Measurements from ENCODE around the gene NXPH4.

NXPH4 gene

DNA sequence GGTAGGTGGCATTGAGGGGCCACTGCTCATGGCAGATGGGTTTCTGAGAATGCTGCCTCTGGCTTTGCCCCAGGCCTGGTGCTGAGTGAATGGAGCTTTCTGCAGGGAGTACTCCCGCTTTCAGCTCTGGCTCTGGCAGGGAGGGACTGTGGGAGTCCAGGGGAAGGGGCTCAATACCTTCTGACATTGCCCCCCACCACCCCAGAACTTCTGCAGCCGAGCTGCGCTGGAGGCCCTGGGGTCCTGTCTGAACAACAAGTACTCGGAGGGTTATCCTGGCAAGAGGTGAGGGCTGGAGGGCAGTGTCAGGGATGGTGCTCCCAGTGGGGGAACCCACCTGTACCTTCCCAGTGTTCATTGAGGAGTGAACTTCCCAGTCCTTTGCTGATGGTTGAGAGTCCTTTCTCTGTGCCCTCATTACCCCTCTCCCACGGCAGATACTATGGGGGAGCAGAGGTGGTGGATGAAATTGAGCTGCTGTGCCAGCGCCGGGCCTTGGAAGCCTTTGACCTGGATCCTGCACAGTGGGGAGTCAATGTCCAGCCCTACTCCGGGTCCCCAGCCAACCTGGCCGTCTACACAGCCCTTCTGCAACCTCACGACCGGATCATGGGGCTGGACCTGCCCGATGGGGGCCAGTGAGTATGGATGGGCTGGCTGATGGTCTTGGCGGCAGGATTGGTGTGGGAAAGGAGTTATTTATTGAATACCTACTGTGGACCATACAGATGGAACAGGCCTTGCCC, 14.9 kb downstream of the NXPH4 start:
- DNase-seq (ENCODE audit: low read depth, low spot score) = no peak

DNA sequence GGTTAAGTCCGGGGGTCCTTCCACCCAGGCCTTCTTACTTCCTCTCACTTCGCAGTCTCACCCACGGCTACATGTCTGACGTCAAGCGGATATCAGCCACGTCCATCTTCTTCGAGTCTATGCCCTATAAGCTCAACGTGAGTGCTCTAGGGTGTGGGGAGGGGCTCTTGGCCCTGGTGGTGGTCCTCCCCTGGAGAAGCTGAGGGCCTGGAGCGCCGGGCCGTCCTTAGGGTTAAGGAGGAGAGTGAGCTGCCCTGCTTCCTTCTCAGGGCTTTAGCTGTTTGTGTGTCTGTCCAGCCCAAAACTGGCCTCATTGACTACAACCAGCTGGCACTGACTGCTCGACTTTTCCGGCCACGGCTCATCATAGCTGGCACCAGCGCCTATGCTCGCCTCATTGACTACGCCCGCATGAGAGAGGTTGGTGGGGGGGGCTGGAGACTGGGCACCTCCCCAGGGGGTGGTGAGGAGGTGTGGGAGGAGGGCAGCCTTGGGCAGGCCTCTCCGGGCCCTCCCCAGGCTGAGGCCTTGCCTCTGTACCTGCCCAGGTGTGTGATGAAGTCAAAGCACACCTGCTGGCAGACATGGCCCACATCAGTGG, 15.7 kb downstream of the NXPH4 start:
- DNase-seq (ENCODE audit: low read depth, low spot score) = no peak

DNA sequence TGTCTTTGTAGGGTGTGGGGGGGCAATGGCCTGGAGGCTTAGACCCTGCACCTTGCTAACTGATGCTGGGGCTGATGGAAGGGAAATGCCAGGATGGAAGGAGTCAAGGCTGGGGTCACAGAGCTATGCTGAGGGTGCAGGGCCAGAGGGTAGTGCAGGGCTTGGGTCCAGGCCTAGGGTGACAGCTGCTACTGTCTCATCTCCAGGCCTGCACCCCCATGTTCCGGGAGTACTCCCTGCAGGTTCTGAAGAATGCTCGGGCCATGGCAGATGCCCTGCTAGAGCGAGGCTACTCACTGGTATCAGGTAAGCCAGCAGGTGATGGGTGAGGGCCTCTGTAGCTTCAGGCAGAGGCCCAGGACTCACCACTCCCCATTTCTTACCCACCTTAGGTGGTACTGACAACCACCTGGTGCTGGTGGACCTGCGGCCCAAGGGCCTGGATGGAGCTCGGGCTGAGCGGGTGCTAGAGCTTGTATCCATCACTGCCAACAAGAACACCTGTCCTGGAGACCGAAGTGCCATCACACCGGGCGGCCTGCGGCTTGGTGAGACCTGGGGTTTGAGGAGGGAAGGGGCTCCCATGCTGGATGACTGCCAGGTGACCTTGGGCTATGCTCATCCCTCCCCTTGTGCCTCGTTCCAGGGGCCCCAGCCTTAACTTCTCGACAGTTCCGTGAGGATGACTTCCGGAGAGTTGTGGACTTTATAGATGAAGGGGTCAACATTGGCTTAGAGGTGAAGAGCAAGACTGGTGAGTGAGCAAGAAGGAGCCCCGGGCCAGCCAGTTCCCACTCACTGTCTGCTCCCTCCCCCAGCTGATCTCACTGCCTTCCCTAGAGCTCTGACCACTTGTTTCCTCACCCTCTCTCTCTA, 17.0 kb downstream of the NXPH4 start:
- no peak for DNase-seq (ENCODE audit: low read depth, low spot score)

DNA sequence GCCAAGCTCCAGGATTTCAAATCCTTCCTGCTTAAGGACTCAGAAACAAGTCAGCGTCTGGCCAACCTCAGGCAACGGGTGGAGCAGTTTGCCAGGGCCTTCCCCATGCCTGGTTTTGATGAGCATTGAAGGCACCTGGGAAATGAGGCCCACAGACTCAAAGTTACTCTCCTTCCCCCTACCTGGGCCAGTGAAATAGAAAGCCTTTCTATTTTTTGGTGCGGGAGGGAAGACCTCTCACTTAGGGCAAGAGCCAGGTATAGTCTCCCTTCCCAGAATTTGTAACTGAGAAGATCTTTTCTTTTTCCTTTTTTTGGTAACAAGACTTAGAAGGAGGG, 17.6 kb downstream of the NXPH4 start:
- DNase-seq (ENCODE audit: low read depth, low spot score) = no peak

DNA sequence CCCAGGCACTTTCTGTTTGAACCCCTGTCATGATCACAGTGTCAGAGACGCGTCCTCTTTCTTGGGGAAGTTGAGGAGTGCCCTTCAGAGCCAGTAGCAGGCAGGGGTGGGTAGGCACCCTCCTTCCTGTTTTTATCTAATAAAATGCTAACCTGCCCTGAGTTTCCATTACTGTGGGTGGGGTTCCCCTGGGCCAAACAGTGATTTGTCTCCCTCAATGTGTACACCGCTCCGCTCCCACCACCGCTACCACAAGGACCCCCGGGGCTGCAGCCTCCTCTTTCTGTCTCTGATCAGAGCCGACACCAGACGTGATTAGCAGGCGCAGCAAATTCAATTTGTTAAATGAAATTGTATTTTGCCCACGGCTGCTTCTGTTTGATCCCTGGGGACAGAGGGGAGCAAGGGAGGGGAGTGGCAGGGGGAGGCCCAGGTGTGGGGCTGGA, 18.0 kb downstream of the NXPH4 start:
- DNase-seq (ENCODE audit: low read depth, low spot score) = no peak

DNA sequence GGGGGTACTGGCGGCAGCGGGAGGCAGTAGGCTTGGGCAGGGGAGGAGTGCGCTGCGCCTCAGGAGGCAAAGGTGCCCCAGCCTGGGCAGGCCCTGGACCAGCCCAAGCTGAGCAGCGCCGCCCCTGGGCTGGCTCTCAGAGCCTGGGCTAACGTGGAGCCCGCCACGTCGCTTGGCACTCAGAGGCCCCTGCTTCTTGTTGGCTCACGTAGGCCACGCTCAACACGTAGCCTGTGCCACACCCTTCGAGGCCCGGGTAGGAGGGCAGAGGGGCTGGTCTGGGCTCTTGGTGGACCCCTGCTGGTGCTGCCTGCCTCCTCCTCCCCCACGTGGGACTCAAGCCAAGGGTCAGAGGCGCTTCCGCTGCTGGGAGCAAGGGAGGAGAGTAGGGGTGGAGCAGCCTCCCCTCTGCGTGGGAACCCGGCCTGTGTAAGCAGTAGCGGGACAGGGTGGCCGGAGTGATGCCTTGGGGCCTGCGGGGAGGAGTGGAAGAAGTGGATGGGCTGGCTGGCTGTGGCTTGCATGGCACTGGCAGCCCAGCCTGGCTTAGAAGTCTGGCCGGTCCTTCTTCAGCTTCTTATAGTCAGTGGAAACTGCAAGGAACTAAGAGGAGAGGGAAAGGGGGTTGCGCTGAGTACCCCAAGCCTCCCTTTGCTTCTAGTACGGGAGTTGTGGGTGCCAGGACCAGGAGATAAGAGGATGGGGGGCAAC, 18.6 kb downstream of the NXPH4 start:
- DNase-seq (ENCODE audit: low read depth, low spot score) = no peak

DNA sequence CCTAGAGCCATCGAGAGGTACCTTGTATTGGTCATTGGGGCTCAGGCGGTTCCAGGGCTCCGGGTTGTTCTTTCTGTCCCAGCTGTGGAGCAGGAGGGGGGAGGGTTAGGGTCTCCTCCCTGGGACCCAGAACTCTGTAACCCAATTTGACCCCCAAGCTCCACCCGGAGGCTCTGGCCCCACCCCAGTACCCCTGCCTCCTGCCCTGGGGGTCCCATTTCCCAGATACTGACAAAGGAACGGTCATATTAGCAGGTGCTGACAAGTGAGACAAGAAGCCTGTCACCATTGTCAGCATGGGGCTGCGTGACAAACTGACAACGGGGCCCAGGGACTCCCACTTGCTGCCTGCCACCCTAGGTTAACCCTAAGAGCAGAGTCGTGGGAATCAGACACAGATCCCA, 19.1 kb downstream of the NXPH4 start:
- DNase-seq (ENCODE audit: low read depth, low spot score) = no peak

DNA sequence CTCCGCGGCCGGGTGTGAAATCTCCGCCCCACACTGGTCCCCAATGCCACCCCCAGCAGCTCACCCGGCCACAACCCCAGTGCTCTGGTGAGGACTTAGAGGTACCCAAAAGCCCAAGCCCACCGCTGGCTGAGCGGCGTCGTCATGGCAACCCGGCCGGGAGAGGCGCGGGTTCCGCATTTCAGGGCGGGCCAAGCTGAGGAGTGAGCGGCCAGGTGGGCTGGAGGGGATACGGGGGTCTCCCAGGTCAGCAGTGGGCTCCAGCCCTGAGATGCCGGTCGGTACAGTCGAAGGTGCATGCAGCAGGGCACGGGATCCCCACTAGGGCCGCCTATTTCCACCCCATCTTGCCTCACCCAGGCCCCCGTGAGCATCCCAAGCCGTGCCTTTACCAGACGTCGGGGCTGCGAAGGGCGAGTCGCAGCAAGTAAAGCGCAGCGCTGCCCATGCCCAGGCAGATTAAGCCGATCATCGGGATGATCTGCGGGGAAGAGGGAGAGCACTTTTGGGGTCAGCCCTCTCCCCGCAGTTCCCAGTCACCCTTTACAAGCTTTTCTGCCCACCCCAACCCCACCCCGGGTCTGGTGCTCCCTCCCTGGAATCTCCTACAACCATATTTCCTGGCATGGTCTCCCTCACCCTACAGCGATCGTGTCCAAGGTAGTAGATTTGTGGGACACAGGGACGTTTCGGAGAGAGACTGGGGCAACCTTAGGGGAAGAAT, 19.8 kb downstream of the NXPH4 start:
- DNase-seq (ENCODE audit: low read depth, low spot score) = no peak

DNA sequence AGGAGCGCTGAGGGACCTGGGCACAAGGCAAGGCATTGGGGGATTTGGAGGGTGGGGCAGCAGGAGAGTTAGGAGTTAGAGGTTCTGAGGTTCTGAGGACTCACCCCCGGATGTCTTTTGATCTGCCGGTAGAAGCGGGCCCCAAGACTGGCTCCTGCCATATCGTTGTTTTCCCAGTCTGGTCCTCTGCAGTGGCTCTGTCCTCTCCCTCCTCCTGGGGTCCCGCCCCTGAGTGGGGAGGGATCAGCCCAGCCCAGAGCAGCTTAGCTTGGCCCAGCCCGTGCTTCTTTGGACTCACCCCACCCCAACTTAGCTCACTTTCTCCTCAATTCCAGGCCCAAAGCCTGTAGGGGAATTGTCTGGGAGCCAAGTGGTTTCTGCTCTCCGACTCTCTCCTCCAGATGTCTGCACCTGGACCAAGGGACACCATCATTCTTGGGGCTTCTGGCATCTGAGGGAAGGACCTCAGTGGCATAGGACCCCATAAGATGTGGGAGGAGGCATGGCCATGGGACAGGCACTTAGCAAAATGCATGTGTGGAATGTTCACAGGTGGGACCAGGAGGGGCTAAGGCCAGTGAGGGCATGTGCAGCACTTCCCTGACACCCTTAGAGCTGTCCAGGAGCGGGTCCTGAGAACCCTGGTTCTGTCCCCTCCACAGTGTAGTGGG, 20.5 kb downstream of the NXPH4 start:
- no peak for DNase-seq (ENCODE audit: low read depth, low spot score)

DNA sequence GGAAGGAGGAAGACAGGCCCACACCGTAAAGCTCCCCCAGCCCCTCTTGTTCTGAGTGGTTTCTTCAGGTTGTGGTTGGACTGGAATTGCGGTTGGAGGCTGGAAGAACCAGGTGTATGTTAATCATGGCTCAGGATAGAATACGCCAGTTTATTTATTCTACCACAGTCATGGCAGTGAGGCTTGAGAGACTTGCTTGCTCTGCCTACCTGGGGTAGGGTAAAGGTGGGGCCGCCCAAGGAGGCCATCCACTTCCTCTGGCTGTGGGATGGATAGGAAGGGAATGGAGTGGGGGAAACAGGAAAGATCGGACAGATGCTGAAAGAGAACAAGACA, 21.0 kb downstream of the NXPH4 start:
- no peak for DNase-seq (ENCODE audit: low read depth, low spot score)

DNA sequence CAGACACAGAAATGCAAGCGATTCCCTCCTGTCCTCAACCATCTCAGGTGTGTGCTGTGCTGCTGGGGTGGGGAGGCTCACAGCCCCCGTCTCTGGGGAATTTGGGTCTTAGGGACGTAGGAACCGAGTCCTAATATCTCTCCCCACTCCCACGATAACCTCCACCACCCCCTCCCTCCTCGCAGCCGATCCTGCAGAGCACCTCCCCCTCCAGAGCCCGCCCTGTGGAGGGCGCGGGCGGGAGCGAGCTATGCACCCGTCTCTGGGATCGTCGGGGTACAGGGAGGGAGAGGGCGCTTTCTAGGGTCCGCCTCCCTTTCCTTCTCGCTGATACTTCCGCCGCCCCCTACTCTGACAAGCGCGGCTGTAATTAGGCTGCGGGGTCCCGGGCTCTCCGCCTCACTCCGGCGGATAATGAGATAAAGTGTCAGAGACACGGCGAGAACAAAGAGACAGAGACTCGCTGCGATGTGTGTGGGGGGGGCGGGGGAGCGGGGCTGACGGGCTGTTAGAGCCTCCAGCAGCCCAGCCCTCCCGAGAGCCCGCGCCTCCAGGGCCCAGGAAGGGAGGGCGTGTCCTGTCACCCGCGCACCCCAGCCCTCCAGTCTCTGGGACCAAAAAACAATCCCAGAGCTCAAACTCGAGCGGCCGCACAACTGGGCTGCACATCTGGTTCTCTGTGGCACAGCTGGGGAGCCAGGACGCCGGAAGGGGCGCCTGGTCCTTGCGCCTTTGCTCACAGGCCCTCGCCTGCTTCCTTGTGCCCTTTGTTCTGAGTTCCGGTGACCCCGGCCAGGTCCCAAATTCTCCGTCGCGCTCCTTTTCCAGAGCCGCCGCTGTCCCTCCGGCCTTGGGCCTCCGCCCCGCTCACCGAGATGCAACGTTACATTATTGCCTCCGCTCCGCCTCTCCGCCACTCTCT, 21.6 kb downstream of the NXPH4 start:
- no peak for DNase-seq (ENCODE audit: low read depth, low spot score)

DNA sequence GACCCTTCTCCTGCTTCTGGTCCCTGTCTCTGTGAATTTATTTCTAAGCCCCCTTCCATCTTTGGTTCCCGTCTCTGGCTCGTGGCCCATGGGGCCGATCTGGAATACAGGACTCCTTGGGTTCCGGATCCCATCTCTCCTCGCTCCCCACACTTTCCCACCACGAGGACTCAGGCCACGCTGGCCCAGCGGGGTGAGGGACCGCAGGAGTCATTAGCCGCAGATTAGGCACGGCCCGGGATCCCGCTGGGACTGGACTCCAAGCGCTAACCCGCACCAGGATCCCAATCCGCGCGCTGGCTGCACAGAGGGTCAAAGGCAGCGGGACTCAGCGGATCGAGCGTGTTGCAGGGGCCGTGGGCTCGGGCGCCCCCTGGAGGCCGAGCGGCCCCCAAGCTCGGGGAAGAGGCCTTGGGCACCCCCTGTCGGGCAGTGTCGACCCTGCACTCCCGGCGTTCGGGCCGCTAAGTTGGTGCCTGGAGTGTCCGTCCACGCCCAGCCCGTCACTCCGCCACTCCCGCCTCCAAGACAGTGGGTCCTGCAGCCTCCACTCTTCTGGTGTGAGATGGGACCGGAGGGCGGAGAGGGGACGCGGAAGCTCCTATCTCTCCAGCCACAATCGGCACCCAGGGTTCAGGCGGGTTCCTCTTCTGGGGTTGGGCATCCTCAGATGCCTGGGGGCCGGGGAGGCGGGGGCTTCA, 22.4 kb downstream of the NXPH4 start:
- DNase-seq (ENCODE audit: low read depth, low spot score) = no peak

DNA sequence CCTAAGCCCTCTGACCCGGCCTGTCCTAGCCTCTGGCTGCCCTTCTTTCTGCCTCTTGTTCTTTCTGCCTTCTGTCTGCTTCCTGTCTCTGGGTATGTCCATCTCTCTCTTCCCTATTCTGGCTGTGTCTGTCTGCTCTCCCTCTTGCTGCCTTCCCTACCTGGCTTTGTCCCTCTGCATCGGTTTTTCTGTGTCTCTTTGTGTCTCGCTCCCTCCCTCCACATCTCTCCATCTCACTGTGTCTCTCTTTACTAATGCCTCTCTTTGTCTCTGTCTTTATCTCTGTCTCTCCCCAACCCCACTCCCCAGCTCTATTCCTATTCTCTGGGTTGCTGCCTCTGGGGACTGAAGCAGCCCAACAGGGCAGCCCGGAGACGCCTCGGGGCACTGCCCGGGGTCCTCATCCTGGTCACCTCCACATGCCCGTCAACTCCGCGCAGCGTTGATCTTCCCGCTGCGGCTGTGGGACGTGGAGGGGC, 23.0 kb downstream of the NXPH4 start:
- no peak for DNase-seq (ENCODE audit: low read depth, low spot score)

DNA sequence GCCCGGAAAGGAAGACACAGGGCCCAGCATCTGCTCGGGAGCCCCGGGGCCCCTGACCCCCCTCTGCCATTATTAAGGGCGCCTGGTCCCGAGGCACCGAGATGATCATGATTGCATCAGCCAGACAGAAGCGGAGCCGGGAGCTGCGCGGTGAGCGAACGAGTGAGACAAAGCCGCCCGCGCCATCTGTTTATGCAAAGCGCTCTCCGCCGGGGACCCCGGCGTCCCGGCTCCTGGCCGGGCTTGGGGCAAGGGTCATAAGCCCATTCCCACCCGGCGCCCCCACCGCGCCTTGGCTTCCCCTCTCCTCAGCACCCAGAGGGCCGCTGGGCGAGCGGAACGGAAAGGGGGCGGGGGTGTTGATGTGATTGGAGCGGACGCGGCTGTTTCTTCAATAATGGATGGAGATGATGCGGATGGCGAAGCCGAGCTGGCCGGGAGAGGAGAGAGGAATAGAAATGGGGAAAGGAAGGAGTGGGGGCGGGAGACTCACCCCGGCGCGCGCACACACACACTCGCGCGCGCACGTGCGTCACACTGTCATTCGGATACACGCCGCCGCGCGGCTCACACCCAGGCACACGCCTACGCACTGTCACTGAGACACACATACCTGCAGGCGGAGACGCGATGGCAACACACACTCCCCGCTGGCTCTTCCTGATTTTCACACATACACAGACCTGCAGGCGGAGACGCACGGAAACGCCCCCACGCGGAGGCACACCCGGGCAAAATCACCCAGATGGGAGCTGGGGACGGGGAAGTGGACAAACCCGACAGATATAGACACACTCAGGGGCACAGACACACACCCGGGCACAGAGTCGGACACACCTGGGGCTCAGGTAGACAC, 23.7 kb downstream of the NXPH4 start:
- DNase-seq (ENCODE audit: low read depth, low spot score) = no peak

DNA sequence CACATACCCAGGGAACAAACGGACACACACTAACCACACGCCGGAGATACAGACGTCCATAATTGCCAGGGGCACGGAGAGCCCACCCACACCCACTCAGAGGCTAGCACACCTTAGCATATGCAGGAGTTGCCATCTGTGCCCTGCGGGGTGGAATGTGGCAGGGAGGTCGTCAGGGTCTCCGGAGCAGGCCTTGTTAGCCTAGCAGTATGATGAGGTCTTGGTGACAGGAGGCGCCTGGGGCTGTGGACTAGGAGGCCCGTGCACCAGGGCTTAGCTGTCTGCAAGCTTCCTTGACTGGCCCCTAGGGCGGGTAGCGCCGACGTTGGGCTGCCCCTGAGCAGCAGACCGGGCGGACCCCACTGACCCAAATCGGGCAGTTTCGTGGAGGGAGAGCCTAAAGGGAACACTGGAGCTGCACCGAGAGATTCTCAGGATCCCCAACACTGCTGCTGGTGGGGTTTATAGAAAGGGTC, 24.4 kb downstream of the NXPH4 start:
- no peak for DNase-seq (ENCODE audit: low read depth, low spot score)

DNA sequence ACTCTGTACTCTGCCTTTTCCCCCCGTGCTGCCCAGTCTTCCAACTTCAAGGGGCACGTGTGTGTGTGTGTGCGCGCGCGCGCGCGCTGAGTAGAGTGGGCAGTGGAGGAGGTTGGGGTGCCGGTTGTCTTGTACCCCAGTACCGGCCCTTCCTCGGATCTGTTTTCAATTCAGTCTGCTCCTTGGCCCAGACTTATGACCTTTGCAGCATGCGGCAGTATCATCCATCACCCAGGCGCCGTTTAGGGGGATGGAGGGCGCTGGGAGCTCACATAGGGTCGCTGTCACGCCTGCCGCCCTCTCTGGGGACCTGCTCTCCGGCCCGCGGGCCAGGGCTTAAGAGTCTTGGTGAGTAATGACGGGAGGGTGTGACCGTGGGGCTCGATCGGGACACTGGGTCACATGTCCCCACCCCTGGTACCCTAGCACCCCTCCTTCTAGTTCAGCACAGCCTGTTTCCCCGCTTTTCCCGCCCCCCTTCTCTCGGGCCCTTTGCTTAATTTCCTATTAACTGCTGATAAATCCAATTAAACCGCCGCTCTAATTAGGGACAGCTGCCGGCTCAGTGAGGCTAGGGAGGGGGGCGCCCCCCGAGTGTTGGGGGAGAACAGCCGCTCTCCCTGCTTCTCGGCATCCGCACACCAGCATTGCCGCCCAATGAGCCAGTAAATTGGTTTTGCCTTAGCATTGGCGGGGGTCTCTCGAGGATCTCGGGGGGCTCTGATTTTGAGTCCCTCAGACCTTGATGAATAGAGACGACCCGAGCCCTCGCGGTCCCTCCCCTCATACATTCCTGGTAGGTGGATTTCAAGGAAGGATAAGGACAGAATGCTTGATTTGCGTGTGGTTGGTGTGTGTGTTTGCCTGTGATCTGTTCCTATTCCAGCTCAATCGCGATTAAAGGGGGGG, 25.1 kb downstream of the NXPH4 start:
- DNase-seq (ENCODE audit: low read depth, low spot score) = no peak

DNA sequence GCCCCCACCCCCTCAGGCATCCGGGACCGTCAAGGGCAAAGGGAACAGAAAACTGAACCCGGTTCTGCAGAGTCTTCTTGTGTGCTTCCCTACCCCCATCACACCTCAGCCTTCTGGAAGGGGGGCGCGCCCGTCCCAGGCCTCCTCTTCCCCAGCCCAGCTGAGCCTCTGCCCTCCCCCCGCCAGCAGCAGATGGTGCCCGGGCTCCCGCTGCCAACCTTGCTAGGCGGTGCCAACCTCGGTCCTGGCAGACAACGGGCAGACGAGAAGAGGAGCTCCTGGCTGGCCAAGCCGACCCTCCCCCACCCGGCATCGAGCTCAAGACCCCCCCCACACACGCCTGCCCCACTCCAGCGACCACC, 25.7 kb downstream of the NXPH4 start:
- DNase-seq (ENCODE audit: low read depth, low spot score) = no peak

Measured in iPS DF 19.7 (cell line).